HG02588 (cell line): ENCODE measurements around the gene KRTAP19-3.
"Not testable (repeated sequence)": the region's sequence is repeated elsewhere in the genome, so short reads cannot be mapped to it uniquely, and the experiment has no call there.

Experiments
- ATAC-seq: cut with Tn5 transposase; IDR thresholded peaks from one replicate; pipeline ENCODE4 v1.9.1; 2021; ENCODE audit warnings: mild to moderate bottlenecking, moderate library complexity; ENCODE audit not compliant: unreplicated experiment

The KRTAP19-3 gene

DNA sequence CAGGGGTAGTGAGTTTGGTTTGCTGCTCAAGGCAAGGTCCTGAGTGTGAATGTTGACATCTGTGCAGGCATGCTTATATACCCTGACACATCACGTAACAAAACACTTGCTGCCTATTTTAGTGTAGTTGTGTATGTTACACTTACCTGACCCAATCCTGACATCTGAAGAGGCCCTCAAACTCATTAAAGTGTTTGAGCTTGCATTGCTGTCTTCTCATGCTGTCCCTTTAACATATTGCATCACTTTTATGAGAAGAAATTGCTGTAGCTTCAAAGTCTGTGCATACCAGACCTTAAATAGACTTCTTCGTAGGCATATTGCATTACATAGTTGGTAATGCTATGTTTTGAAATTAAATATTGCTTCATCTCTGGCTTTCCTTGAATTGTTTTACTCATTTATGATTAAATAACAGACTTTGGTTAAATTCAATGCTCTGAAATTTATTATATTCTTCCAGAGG, at the start of gene KRTAP19-3:
KRTAP19-3 (minus strand) TSS at position 51 of the 466 bp plus-strand sequence. CDS start 56 bp downstream, outside the sequence.
- ATAC-seq = no peak

DNA sequence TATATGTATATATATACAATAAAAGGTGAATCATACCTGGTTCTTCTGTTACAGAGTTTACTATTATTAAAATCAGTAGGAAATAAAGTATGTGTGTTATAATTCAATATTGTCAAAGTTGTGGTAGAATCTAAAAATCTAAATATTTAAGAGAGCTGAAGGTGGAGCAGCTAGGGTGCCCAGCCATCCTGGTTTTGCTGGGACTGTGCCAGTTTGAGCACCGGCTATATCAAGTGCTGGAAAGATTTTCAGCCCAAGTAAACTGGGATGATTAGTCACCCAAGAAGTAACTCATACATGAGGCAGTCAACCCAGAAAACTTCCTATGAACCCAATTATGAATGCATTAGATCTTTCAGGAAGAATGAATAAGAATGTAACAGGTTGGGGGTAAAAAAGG, 27.1 kb upstream of the KRTAP19-3 start:
- ATAC-seq = no peak

DNA sequence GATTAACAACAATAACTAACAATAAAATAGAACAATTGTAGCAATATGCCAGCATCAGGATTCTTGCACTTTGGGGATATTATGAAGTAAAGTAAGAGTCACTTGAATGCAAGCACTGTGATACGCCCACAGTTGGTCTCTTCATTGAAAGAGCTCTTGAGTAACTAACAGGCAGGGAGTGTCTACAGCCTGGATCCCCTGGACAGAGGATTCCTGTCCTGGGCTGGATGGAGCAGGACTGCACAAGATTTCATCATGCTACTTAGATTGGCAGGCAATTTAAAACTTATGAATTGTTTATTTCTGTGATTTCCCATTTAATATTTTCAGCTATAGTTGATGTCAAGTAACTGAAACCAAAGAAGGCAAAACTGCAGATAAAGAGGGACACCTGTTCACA, 23.9 kb upstream of the KRTAP19-3 start:
- ATAC-seq = no peak

DNA sequence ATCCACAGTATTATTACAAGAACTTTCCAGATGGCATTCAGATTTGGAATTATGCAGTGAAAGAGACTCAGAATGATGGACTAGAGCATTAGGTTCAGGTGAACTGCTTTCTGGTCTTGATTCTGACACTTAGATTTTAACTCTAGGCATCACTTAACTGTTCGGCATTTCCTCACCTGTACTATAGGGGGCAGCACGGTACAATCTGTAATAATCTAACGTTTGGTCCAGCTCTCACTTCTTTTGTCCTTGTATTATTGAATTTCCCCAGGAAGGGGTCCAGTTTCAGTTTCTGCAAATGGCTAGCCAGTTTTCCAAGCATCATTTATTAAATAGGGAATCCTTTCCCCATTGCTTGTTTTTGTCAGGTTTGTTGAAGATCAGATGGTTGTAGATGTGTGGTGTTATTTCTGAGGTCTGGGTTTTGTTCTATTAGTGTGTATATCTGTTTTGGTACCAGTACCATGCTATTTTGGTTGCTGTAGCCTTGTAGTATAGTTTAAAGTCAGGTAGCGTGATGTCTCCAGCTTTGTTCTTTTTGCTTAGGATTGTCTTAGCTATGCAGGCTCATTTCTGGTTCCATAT, 13.9 kb upstream of the KRTAP19-3 start:
- ATAC-seq = not testable (repeated sequence)

DNA sequence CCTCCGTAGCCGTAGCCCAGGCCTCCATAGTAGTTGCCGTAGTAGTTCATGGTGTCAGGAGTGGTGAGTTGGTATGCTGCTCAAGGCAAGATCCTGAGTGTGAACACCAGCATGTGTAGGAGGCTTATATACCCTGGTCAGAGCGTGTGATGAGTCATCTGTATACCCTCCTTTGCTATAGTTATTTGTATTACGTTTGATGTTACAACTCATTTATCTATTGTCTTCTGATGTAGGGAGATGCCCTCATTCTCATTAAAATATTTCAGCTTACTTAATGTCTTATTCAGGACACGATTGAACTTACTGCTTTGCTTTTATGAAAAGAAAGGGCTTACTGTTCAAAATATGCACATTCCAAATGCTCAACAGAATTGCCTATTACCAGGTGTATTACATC, 10.2 kb upstream of the KRTAP19-3 start, which contains the start of gene KRTAP19-5:
KRTAP19-5 (minus strand) TSS at position 101 of the 400 bp plus-strand sequence; CDS start at position 50, 51 bp downstream.
- ATAC-seq = no peak

DNA sequence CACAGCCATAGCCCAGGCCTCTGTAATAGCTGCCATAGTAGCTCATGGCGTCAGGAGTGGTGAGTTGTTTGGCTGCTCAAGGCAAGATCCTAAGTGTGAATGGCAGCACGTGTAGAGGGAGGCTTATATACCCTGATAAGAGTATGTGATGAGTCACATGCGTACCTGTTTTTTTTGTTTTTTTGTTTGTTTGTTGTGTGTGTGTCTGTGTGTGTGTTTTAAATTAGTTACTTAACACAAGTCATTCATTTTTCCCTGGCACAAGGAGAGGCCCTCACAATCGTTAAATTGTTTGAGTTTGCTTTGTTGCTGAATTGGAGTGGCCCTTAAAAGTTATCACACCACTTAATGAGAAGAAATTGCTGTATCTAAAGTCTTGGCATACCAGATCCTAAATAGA, 5.3 kb upstream of the KRTAP19-3 start, which contains the start of gene KRTAP19-4:
KRTAP19-4 (minus strand) TSS at position 101 of the 400 bp plus-strand sequence; CDS start at position 46, 55 bp downstream.
- no peak for ATAC-seq

DNA sequence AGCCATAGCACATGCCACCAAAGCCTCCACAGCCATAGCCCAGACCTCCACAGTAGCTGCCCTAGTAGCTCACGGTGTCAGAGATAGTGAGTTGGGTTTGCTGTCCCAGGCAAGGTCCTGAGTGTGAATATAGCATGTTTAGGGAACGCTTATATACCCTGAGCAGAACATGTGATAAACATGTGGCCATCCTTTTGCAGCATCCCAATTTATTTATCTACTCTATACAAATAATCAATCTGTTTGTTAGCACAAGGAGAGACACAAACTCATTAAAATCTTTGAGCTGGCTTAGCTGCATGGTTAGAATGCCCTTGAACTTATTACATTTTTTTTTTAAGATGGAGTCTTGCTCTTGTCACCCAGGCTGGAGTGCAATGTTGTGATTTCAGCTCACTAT, 4.5 kb downstream of the KRTAP19-3 start, which contains the start of gene KRTAP19-2:
KRTAP19-2 (minus strand) TSS at position 101 of the 400 bp plus-strand sequence; CDS start at position 13, 88 bp downstream.
- no peak for ATAC-seq

DNA sequence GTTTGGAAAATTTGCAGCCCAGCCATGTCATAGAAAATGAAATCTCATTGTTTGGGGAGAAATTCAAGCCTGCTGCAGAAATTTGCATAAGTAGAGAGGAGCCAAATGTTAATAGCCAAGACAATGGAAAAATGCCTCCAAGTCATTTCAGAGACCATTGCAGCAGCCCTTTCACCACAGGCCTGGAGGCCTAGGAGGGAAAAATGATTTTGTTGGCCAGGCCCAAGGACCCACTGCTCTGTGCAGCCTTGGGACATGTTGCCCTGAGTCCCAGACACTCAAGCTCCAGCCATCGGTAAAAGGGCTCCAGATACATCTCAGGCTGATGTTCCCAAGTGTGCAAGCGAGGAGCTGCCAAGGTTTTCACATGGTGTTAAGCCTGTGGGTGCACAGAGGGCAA, 5.6 kb downstream of the KRTAP19-3 start:
- ATAC-seq = no peak

DNA sequence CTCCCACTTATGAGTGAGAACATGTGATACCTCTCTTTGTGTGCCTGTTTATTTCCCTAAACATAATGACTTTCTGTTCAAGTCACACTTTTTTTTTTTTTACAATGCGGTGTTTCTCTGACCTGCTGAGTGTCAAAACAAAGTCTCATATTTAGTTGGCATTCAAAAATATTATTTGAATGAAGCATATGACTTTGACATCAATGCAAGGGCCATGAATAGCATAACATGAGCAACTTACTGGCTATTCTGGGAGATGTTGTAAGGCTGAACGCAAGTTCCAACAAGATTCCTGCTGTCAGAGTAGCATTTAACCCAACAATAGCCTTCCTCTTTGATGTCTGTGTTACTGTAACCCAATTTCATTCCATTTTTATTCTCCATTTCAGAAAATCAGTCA, 9.7 kb downstream of the KRTAP19-3 start:
- ATAC-seq = no peak

DNA sequence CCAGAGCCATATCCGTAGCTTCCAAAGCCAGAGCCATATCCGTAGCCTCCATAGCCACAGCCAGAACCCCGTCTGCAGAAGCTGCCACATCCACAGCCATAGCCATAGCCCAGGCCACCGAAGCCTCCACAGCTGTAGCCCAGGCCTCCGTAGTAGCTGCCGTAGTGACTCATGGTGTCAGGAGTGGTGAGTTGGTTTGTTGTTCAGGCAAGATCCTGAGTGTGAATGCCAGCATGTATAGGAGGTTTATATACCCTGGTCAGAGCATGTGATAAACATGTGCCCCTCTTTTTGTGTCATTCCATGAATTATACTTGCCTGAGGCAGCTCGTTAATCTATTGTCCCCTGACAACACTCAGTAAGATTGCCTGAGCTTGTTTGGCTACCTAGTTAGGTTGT, 11.7 kb downstream of the KRTAP19-3 start, which contains the start of gene KRTAP19-1:
KRTAP19-1 (minus strand) TSS at position 223 of the 400 bp plus-strand sequence; CDS start at position 173, 50 bp downstream.
- no peak for ATAC-seq

DNA sequence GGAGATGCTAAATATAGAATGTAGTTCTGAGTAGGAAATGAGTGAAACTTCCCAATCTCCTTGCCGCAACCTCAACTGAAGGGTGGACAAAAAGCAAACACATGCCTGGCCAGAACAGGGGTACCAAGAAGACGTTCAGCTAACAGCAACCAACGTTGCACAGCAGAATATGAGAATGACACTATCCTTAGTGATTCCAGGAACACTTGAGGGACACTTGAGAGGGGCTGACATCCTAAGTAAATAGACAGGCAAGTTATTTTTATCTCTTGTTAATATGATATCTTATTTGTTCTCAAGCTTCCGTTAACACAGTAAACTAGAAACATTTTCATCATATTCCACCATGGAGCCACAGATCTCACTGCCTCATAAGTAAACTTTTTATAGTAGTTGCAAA, 12.6 kb downstream of the KRTAP19-3 start:
- no peak for ATAC-seq

DNA sequence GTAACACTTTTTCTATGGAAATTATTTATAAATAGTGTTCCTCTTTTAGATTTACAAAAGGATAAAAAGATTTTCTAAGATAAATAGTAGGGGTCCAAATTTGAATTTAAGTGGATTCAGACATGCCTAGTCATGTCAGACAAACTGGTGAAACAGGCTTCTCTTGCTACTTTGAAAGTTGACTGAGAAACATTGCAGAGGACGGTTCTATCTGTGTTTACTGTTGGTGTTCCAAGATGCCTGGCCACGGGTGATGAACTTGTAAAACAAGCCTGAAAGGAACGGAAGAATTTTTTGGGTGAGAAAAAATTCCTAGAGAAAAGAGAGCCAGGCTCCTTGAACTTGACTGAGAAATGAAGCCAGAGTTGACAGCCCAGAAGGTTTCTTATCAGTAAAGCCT, 13.8 kb downstream of the KRTAP19-3 start:
- no peak for ATAC-seq

DNA sequence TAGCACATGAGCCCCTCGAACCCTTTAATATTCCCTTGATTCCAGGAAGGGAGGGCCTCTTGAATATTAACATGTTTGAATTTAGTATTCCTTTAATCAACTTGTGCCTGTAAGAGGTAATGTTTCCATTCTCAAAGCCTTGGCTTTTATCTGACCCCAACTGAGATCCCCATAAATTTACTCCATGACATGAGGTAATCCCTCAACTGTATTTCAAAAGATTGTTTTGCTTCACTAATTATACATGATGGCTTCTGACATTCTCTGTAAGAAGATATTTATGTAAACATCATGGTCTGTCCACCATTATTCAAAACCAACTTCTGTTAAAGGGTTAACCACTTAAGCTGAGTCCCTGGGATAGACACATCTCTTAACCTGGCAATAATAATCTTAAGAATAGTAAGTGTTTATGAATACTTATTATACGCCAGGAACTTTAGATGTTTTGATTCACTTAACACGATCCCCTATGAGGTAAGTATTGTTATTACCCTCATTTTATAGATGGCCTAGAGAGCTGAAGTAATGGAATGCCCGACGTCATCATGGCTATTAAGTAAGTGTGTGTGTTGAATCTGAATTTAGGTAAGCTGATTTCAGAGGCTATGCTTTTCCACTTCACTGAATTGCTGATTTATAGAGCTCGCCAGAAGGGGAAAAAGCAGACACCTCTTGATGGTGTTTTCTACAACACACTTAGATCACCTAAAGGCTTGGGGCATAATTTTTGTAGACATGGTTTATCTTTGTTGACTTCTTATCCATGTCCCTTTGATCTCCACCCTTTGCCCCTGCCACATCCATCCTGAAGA, 22.7 kb downstream of the KRTAP19-3 start:
- no peak for ATAC-seq

DNA sequence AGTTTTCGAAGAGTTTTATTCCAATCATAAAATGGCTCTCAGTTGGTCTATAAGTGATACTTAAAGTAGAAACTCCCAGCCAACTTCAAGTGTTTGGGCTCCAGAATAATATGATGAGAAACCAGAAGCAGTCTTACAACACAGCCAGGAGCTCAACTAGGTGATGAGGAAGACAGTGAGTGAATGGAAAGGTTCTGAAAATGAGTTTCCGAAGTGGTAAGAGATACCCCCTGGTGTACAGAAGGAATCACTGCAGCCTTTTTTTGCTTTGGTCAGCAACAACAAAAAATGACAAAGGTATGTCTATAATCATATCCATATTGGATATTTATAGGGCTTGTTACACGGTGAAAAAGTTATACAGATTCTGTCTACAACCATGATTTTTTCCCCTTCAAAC, 28.1 kb downstream of the KRTAP19-3 start:
- no peak for ATAC-seq

DNA sequence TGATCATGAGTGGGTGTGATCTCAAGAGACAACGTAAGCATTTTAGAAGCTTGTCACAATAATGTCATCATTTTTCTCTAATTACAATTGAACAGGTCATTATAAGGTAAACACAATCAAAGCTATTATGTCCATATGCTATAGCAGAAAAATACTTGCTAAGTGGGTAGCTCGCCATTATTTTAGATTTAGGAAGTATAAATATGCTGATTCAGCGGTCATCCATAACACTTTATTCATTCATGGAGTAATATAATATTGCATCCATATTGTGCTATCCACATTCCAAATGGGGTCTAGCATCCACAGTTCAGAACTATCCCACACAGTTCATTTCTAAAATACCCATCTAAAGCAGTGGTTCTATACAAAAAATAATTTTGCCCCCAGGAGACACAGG, 43.3 kb downstream of the KRTAP19-3 start:
- no peak for ATAC-seq

DNA sequence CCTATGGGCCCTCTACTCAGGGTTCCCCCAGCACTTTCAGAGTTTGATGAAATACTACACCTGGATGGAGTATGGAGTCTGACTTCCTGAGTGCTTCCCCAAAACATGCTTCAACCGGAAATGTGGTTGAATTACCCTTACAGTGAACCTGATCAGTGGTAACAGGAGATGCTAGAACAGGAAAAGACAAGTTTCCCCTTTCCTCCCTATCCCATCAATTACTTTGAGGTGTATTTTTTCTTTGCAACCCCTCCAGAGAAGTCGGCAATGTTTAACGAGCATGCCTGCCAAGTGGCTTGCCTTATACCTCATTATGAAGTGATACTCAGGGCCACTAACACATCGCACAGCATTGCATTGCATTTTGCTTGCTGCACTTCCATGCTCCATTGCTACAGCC, 44.8 kb downstream of the KRTAP19-3 start:
- ATAC-seq = no peak

DNA sequence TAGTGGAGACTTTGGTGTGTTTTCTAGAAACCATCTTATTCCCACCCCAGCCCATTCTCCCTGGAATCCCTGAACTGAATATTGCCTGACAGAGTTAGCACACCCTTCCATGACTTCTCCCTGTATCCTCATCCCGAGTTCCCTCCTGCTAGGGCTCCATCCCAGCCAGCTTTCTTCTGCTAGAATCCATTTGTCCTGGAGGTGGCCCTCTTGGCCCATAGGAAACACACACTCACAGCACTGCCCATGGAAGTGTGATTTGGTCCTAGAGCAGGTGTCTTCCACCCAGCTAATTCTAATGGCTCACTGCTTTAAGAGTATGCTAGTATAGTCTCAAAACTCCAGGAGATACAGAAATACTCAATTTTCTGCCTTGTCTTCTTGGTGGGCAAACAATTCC, 47.6 kb downstream of the KRTAP19-3 start:
- ATAC-seq = no peak

DNA sequence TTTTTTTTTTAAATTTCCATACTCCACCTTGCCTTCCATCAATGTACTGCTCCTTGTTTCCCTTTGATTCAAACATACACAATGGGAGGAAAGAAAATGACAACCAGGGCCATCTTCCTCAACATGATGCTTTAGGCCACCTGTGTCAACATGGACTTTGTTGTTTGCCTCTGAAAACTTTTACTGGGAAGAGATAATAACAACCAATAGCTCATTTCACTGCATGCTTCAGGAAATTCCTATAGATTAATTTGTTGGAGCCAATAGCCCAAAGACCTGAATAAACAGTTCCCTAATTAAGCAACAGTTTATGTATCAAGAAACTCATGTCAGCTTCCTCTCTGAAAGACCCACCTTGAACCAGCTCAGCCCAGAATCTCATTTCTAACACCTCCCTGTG, 48.6 kb downstream of the KRTAP19-3 start:
- no peak for ATAC-seq
